ENCODE measurements around the gene CALR.
"Not testable (repeated sequence)": the region's sequence is repeated elsewhere in the genome, so short reads cannot be mapped to it uniquely, and the experiment has no call there.

The CALR gene

DNA sequence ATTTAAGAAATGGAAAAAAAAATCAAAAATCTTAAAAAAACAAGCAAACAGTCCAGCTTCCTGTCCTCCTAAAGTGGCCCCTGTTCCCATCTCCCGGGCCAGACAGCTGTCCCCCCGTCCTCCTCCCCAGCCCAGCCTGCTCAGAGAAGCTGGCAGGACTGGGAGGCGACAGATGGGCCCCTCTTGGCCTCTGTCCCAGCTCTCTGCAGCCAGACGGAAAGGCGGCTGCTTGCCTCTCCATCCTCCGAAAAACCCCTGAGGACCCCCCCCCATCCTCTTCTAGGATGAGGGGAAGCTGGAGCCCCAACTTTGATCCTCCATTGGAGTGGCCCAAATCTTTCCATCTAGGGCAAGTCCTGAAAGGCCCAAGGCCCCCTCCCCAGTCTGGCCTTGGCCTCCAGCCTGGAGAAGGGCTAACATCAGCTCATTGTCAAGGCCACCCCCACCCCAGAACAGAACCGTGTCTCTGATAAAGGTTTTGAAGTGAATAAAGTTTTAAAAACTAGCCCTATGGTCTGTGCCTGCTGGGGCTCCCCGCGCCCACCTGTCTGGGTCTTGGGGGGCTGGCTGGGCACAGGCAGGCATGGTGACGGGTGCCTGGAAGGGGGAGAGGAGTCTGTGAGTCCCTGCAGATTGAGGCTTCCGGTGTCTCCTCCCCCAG lies 14.9 kb downstream of the CALR start:
- Histone ChIP-seq H3K4me3 (no peak overlapping the region), H3K27ac (peak overlapping the region; percentile 73 to 96), H3K27me3 (no peaks in the 10 kb centered on the region), H3K4me1 (peaks cover 0 to 46% (median 34%) of the 10 kb centered on the region in 4 donors), H3K9me3 (no peaks in the 10 kb centered on the region), H3K36me3 (peaks cover 54 to 70% (median 56%) of the 10 kb centered on the region in 3 donors)
- DNase-seq, result no peak
- TF ChIP-seq, protein P1, sequence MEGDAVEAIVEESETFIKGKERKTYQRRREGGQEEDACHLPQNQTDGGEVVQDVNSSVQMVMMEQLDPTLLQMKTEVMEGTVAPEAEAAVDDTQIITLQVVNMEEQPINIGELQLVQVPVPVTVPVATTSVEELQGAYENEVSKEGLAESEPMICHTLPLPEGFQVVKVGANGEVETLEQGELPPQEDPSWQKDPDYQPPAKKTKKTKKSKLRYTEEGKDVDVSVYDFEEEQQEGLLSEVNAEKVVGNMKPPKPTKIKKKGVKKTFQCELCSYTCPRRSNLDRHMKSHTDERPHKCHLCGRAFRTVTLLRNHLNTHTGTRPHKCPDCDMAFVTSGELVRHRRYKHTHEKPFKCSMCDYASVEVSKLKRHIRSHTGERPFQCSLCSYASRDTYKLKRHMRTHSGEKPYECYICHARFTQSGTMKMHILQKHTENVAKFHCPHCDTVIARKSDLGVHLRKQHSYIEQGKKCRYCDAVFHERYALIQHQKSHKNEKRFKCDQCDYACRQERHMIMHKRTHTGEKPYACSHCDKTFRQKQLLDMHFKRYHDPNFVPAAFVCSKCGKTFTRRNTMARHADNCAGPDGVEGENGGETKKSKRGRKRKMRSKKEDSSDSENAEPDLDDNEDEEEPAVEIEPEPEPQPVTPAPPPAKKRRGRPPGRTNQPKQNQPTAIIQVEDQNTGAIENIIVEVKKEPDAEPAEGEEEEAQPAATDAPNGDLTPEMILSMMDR (IDR thresholded peaks at IDR 0.05), result no peak
- intact Hi-C loops (cut with DNase I; ENCODE audit: low total_unique reads), result no loop called here

DNA sequence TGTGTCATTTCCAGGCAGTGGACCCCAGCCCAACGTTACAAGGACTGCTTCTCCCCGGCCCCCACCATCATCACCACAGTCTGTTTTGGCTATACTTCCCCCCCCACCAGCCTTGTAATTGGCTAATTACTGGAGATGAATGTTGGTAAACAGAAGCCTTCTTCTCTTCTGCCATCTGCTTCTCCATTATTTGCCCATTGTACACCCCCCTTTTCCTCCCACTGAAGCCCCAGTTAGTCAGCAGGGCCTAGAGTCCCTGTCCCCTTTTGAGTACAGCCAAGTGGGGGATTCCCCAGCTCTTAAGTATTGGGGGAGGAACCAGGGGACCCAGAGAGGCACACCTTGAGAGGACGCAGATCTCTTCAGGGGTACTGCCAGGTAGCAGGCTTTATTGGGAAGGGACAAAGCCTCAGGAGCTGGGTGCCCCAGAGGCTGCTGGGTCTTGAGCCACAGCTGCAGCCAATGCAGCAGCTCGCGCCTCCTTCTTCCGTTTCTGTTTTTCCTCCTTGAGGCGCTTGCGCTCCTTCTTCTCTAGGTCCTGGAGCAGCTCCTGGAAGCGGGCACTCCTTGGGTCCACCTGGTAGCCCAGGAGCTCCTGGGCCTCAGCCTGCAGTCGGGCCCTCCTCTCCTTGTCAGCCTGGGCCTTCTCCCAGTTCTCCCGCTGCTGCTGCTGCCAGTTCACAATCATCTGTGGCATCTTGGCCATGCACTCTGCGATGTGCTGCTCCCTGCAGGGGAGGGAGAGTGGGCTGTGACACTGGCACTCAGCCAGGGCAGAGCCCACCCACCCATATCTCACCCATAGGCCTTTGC lies 15.6 kb downstream of the CALR start:
- no peak for DNase-seq
- Histone ChIP-seq H3K9me3 (no peaks in the 10 kb centered on the region), H3K4me1 (peaks cover 0 to 46% (median 34%) of the 10 kb centered on the region in 4 donors), H3K36me3 (peaks cover 46 to 63% (median 48%) of the 10 kb centered on the region in 3 donors), H3K4me3 (no peak overlapping the region), H3K27ac (peak overlapping the region; percentile 73 to 96), H3K27me3 (no peaks in the 10 kb centered on the region)
- TF ChIP-seq, protein P1 (IDR thresholded peaks at IDR 0.05), result no peak
- intact Hi-C loops (cut with DNase I; ENCODE audit: low total_unique reads), result no loop called here

DNA sequence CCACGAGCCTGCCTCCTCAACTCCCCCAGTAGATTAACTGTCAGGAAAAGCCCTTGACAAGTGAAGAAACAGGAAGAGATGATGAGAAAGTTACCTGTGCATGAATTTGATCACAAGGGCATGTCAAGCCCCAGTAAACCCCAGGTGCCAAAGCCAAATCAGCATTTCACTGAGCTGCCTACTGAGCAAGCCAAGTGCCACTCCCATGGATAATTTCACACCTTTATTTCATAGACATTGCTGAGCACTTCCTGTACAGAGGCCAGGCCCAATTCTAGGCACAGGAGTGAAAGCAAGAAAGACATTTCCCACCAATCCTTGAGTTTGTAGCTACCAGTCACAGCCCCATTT lies 16.2 kb downstream of the CALR start:
- Histone ChIP-seq H3K27ac (peak overlapping the region; percentile 3 to 96), H3K36me3 (peaks cover 41 to 57% (median 42%) of the 10 kb centered on the region in 3 donors), H3K4me3 (no peak overlapping the region), H3K27me3 (no peaks in the 10 kb centered on the region), H3K9me3 (no peaks in the 10 kb centered on the region), H3K4me1 (peaks cover 0 to 46% (median 34%) of the 10 kb centered on the region in 4 donors)
- intact Hi-C loops (cut with DNase I; ENCODE audit: low total_unique reads), result no loop called here
- DNase-seq, result no peak
- TF ChIP-seq, protein P1 (IDR thresholded peaks at IDR 0.05), result no peak

DNA sequence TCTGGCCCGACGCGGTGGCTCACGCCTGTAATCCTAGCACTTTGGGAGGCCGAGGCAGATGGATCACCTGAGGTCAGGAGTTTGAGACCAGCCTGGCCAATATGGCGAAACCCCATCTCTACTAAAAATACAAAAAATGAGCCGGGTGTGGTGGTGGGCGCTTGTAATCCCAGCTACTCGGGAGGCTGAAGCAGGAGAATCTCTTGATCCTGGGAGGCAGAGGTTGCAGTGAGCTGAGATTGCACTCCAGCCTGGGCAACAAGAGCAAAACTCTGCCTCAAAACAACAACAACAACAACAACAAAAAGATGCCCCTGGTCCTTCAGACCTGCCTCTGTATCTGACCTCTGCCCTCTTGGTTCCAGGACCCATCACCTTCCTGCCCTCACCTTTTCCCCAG lies 17.2 kb downstream of the CALR start:
- H3K4me3 ChIP-seq, result peak overlapping the region; percentile 85 to 93
- DNase-seq; intact Hi-C loops (cut with DNase I; ENCODE audit: low total_unique reads); H3K27me3 ChIP-seq; H3K9me3 ChIP-seq: not testable (repeated sequence)
- H3K27ac ChIP-seq, result peak overlapping the region; percentile 91 to 96
- H3K4me1 ChIP-seq, result peaks cover 0 to 46% (median 34%) of the 10 kb centered on the region in 4 donors
- H3K36me3 ChIP-seq, result peaks cover 31 to 47% (median 33%) of the 10 kb centered on the region in 3 donors

DNA sequence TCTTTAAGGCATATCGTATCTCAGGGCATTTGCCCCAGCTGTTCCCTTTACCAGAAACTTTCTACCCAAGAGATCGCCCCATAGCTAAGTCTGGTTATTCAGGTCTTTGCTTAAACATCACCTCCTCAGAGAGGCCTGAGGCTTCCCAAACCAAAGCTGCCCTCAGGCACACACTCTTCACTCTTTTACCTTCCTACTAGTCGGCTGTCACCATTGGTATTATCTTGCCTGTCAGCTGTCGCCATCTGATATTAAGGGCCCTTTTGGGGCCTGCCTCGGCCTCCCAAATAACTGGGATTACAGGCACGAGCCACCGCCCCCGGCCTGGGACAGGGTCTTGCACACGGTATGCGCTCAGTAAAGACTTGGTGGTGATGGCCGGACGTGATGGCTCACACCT lies 17.6 kb downstream of the CALR start:
- Histone ChIP-seq H3K4me3 (peak overlapping the region; percentile 85 to 93), H3K27me3 (no peaks in the 10 kb centered on the region), H3K27ac (peak overlapping the region; percentile 91 to 96), H3K4me1 (peaks cover 0 to 46% (median 34%) of the 10 kb centered on the region in 4 donors), H3K9me3 (no peaks in the 10 kb centered on the region), H3K36me3 (peaks cover 27 to 43% (median 30%) of the 10 kb centered on the region in 3 donors)
- TF ChIP-seq, protein P1 (IDR thresholded peaks at IDR 0.05), result no peak
- no peak for DNase-seq
- intact Hi-C loops (cut with DNase I; ENCODE audit: low total_unique reads), result no loop called here

All from tibial artery (tissue), 4 donors.